Osteocyte (in vitro differentiated cells): ENCODE results near the gene USP4. TPM values are rescaled to one million over a fixed set of nuclear protein-coding genes. Genes with fewer than 3 reads are reported as not detected.
"Not testable (repeated sequence)": the region's sequence is repeated elsewhere in the genome, so short reads cannot be mapped to it uniquely, and the experiment has no call there.

Experiments
- DNase-seq: peaks from one replicate; pipeline ENCODE4 v3.0.0; 2021; ENCODE audit warnings: mixed read lengths; ENCODE audit not compliant: unreplicated experiment; ENCODE audit errors: extremely low spot score
- H3K27ac Mint-ChIP-seq: one replicate; pipeline ENCODE4 v1.8.0; 2021; ENCODE audit warnings: mild to moderate bottlenecking, mixed read lengths; ENCODE audit not compliant: unreplicated experiment
- H3K27me3 Mint-ChIP-seq: one replicate; pipeline ENCODE4 v1.8.0; 2021; ENCODE audit warnings: mixed read lengths; ENCODE audit not compliant: unreplicated experiment
- H3K36me3 Mint-ChIP-seq: one replicate; pipeline ENCODE4 v1.8.0; 2021; ENCODE audit warnings: mixed read lengths; ENCODE audit not compliant: unreplicated experiment
- H3K4me1 Mint-ChIP-seq: one replicate; pipeline ENCODE4 v1.8.0; 2021; ENCODE audit warnings: mixed read lengths; ENCODE audit not compliant: unreplicated experiment
- H3K4me3 Mint-ChIP-seq: one replicate; pipeline ENCODE4 v1.8.0; 2021; ENCODE audit warnings: mild to moderate bottlenecking, moderate library complexity, mixed read lengths; ENCODE audit not compliant: unreplicated experiment
- H3K9me3 Mint-ChIP-seq: one replicate; pipeline ENCODE4 v1.8.0; 2021; ENCODE audit warnings: mixed read lengths; ENCODE audit not compliant: unreplicated experiment
- total RNA-seq: library from RNA; stranded (reverse); gene quantifications from 2 replicates; pipeline ENCODE4 v1.2.1, GENCODE V29; 2021
- TF ChIP-seq, protein P1 (sequence below): fragments of 200-600 bp; sonication (generic); IDR thresholded peaks from 2 replicates; pipeline ENCODE4 v1.5.0; 2021; ENCODE audit warnings: antibody characterized with exemption, mild to moderate bottlenecking, moderate library complexity

The USP4 gene
- total RNA-seq, 1 donor from 2014 or later: 44.3 TPM

DNA sequence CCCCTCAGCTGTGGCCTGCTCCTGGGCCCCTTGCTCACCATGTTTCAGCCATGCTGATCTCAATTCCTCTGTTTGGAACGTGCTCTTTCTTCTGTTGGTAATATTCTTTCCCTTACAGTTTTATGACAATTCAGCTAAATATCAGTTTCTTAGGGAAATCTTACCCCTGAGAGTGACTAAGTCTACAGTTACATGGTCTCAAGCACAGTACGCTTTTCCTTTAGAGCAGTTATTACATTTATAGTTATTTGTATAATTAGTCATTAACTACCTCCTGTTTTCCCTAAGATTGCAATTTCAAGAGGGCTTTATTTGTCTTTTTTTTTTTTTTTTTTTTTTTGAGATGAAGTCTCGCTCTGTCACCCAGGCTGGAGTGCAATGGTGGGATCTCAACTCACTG lies 86.3 kb downstream of the USP4 start:
- H3K27me3 Mint-ChIP-seq: no peaks in the 10 kb centered on the region
- TF ChIP-seq, protein P1, sequence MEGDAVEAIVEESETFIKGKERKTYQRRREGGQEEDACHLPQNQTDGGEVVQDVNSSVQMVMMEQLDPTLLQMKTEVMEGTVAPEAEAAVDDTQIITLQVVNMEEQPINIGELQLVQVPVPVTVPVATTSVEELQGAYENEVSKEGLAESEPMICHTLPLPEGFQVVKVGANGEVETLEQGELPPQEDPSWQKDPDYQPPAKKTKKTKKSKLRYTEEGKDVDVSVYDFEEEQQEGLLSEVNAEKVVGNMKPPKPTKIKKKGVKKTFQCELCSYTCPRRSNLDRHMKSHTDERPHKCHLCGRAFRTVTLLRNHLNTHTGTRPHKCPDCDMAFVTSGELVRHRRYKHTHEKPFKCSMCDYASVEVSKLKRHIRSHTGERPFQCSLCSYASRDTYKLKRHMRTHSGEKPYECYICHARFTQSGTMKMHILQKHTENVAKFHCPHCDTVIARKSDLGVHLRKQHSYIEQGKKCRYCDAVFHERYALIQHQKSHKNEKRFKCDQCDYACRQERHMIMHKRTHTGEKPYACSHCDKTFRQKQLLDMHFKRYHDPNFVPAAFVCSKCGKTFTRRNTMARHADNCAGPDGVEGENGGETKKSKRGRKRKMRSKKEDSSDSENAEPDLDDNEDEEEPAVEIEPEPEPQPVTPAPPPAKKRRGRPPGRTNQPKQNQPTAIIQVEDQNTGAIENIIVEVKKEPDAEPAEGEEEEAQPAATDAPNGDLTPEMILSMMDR: no peak
- no peak overlapping the region for H3K27ac Mint-ChIP-seq
- H3K9me3 Mint-ChIP-seq: no peaks in the 10 kb centered on the region
- DNase-seq: no peak
- no peak overlapping the region for H3K4me3 Mint-ChIP-seq
- peaks cover 2% of the 10 kb centered on the region for H3K4me1 Mint-ChIP-seq
- no peaks in the 10 kb centered on the region for H3K36me3 Mint-ChIP-seq

- Mint-ChIP-seq H3K27ac (no peak overlapping the region), H3K4me1 (peaks cover 2% of the 10 kb centered on the region), H3K9me3 (no peaks in the 10 kb centered on the region), H3K4me3 (no peak overlapping the region), H3K36me3 (no peaks in the 10 kb centered on the region), H3K27me3 (no peaks in the 10 kb centered on the region)
- TF ChIP-seq, protein P1: no peak
- DNase-seq: no peak
Measured at GRCh38 chr3:49248840-49249227, 91.0 kb downstream of the USP4 start.

- no peak overlapping the region for H3K4me3 Mint-ChIP-seq
- no peak overlapping the region for H3K27ac Mint-ChIP-seq
- TF ChIP-seq, protein P1: no peak
- no peaks in the 10 kb centered on the region for H3K36me3 Mint-ChIP-seq
- no peaks in the 10 kb centered on the region for H3K9me3 Mint-ChIP-seq
- H3K4me1 Mint-ChIP-seq: peaks cover 2% of the 10 kb centered on the region
- peaks cover 2% of the 10 kb centered on the region for H3K27me3 Mint-ChIP-seq
- DNase-seq: no peak
Measured at GRCh38 chr3:49244581-49245205, 95.2 kb downstream of the USP4 start.

DNA sequence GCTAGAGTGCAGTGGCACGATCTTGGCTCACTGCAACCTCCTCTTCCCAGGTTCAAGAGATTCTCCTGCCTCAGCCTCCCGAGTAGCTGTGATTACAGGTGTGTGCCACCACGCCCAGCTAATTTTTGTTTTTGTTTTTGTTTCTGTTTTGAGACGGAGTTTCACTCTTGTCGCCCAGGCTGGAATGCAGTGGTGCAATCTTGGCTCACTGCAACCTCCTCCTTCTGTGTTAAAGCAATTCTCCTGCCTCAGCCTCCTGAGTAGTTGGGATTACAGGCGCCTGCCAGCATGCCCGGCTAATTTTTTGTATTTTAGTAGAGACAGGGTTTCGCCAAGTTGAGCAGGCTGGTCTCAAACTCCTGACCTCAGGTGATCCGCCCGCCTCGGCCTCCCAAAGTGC lies 99.8 kb downstream of the USP4 start:
- H3K36me3 Mint-ChIP-seq, H3K27ac Mint-ChIP-seq, H3K4me1 Mint-ChIP-seq, H3K4me3 Mint-ChIP-seq, H3K9me3 Mint-ChIP-seq, H3K27me3 Mint-ChIP-seq, DNase-seq: not testable (repeated sequence)

DNA sequence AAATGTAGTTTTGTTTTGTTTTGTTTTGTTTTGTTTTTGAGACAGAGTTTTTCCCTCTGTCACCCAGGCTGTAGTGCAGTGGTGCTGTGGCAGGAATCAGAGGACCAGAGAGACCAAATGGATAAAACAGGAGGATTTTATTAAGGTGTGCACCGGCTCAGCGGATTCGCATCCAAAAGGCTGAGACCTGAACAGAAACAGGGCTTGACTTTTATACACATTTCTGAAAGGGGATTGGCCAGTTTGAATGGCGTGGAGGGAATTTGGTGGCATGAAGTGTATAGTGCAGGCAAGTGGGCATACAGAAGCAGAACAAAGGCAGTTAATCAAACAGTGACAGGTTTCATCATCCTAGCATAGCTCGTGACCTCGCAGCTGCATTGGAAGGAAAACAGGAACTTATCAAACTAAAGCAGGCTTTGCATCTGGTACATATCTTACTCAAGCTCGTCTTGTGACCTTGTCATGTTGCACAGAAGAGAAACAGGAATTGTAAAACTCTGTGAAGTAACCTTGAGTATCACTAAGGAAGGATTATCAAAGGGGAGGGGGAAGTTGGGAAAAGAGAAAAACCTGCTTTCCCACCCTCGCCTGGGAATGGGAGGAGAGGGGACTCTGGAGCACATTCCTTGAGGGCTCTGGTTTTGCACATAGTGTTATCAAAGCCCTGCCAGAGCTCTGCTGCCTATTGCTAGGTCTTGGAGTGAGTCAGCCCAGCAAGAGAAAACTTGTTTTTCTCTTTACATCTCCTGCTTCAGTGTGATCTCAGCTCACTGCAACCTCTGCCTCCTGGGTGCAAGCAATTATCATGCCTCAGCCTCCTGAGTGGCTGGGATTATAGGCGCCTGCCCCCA lies 101.4 kb downstream of the USP4 start:
- H3K4me3 Mint-ChIP-seq: no peak overlapping the region
- no peaks in the 10 kb centered on the region for H3K36me3 Mint-ChIP-seq
- peaks cover under 1% of the 10 kb centered on the region for H3K9me3 Mint-ChIP-seq
- TF ChIP-seq, protein P1: no peak
- no peak for DNase-seq
- H3K27ac Mint-ChIP-seq: no peak overlapping the region
- H3K4me1 Mint-ChIP-seq: no peaks in the 10 kb centered on the region
- peaks cover 8% of the 10 kb centered on the region for H3K27me3 Mint-ChIP-seq
